ENCODE results near the gene MYADM.

MYADM gene

GRCh38 chr19:53912653-53913052 lies 45.0 kb downstream of the MYADM start:
- no peak for DNase-seq (ENCODE audit: low read depth in 2 of 2)

GRCh38 chr19:53915000-53915399 lies 47.3 kb downstream of the MYADM start:
- no peak for DNase-seq (ENCODE audit: low read depth in 2 of 2)

- no peak for DNase-seq (ENCODE audit: low read depth in 2 of 2)
These were observed 48.3 kb downstream of the MYADM start for GRCh38 chr19:53916004-53916403.

DNA sequence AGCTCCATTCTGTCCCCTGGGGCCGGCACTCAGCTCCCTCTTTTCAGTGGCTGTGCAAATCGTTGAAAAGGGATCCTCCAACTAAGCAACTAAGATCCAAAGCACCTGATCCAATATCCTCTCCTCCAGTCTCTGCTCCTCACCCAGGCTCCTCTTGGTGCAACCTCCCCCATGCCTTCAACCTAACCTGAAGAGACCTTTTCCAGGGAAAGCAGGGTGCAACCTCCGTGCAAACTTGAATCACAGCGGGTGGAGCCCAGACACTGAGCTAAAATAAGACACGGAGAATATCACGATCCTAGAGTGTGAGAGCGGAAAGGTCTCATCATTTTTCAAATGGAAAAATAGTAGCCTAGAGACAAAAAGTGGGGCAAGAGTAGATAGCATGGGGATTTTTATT lies 49.7 kb downstream of the MYADM start:
- no peak for DNase-seq (ENCODE audit: low read depth in 2 of 2)

All from stimulated activated CD8-positive, alpha-beta memory T cell treated with anti-CD3 and anti-CD28 coated beads, Interleukin-7, amount 100 ng/mL, for 1 hour (primary cell).